LHCN-M2 (cell line): Measurements from ENCODE around the gene TLE1. TPM values are rescaled to one million over a fixed set of nuclear protein-coding genes. Genes with fewer than 3 reads are reported as not detected.

Experiments
- DNase-seq: peaks from one replicate; pipeline ENCODE4 v3.0.0-alpha.2; 2012; ENCODE audit warnings: low read depth
- total RNA-seq: library from RNA; depleted of rRNA; stranded (reverse); fragments of >200 nt; gene quantifications from 2 replicates; pipeline ENCODE4 v1.2.3, GENCODE V29; 2014

TLE1 gene
- total RNA-seq, 1 experiment from 2014 or later: 40.3 TPM

- DNase-seq: peak; percentile 83
Observed at GRCh38 chr9:81686614-81687520, 2.5 kb downstream of the TLE1 start.

GRCh38 chr9:81685763-81686613 lies 3.4 kb downstream of the TLE1 start:
- peak; percentile 44 for DNase-seq

- no peak for DNase-seq
Observed at GRCh38 chr9:81684635-81685034, 4.7 kb downstream of the TLE1 start.

- DNase-seq: no peak
Observed at GRCh38 chr9:81683704-81684103, 5.6 kb downstream of the TLE1 start.

- no peak for DNase-seq
Observed at GRCh38 chr9:81683238-81683637, 6.1 kb downstream of the TLE1 start.

GRCh38 chr9:81682797-81683196 lies 6.5 kb downstream of the TLE1 start:
- no peak for DNase-seq

GRCh38 chr9:81682177-81682576 lies 7.2 kb downstream of the TLE1 start:
- no peak for DNase-seq

GRCh38 chr9:81680506-81680905 lies 8.8 kb downstream of the TLE1 start:
- no peak for DNase-seq

GRCh38 chr9:81680006-81680405 lies 9.3 kb downstream of the TLE1 start:
- DNase-seq: no peak

GRCh38 chr9:81678088-81678487 lies 11.3 kb downstream of the TLE1 start:
- no peak for DNase-seq

- DNase-seq: no peak
Observed at GRCh38 chr9:81676395-81676794, 13.0 kb downstream of the TLE1 start.

GRCh38 chr9:81673310-81673709 lies 16.0 kb downstream of the TLE1 start:
- DNase-seq: no peak

- no peak for DNase-seq
Observed at GRCh38 chr9:81671880-81672280, 17.5 kb downstream of the TLE1 start.

- DNase-seq: no peak
Observed at GRCh38 chr9:81669866-81670265, 19.5 kb downstream of the TLE1 start.

- DNase-seq: peak; percentile 56
Observed at GRCh38 chr9:81669041-81669651, 20.2 kb downstream of the TLE1 start.

- DNase-seq: no peak
Observed at GRCh38 chr9:81666123-81666522, 23.2 kb downstream of the TLE1 start.

- no peak for DNase-seq
Observed at GRCh38 chr9:81665322-81665871, 23.9 kb downstream of the TLE1 start.

- DNase-seq: no peak
Observed at GRCh38 chr9:81664638-81665222, 24.6 kb downstream of the TLE1 start.

GRCh38 chr9:81661339-81661738 lies 28.0 kb downstream of the TLE1 start:
- DNase-seq: no peak

- DNase-seq: no peak
Observed at GRCh38 chr9:81656871-81657337, 32.4 kb downstream of the TLE1 start.

- no peak for DNase-seq
Observed at GRCh38 chr9:81656004-81656403, 33.3 kb downstream of the TLE1 start.
